GM18907 (cell line): ENCODE results near the gene NXPE2.
"Not testable (repeated sequence)": the region's sequence is repeated elsewhere in the genome, so short reads cannot be mapped to it uniquely, and the experiment has no call there.

Experiments
- ATAC-seq: cut with Tn5 transposase; IDR thresholded peaks from one replicate; pipeline ENCODE4 v1.9.1; 2021; ENCODE audit warnings: mild to moderate bottlenecking, moderate library complexity; ENCODE audit not compliant: unreplicated experiment

Gene NXPE2

DNA sequence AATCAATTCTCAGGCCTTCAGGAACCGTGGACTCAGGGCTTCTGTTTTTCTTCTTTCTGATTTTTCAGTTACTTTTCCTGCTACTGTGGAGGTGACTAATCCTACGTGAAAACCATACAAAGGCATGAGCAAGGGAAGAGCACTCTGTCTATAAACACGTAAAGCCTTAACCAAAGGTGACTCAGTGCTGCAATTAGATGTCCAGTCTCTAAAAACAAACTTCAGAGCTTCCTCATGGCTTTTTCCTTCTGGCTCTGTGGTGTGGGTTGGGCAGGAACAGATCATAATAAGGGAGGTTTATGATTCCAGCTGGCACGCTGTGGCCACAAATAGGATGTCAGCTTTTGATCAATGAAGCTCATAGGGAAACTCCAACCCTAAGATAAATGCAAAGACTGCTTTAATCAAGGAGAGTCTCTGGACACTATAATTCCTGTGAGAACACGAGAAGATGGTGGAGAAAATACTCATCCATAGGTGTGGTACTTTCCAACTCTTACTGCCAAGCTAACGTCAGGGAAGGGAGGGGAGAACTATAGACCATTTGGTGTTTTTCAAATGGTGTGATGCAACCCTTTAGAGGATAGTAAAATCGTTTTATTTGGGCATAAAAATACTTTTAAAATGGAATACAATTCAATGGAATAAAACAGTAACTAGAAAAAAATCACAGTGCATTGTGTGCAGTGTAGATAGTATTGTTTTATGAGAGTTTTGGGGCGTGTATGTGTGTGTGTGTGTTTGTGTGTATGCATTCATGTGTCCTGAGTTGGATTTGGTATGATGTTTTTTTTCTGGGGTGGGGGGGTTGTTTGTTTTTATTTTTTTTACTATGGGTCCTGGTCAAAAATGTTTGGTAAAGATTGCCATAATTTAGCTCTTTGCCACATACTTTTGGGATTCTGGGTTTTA, at the start of gene NXPE2:
Gene NXPE2 (plus strand): TSS at position 403 of the 912 bp plus-strand sequence. CDS start 49 bp downstream, at position 452.
- no peak for ATAC-seq

DNA sequence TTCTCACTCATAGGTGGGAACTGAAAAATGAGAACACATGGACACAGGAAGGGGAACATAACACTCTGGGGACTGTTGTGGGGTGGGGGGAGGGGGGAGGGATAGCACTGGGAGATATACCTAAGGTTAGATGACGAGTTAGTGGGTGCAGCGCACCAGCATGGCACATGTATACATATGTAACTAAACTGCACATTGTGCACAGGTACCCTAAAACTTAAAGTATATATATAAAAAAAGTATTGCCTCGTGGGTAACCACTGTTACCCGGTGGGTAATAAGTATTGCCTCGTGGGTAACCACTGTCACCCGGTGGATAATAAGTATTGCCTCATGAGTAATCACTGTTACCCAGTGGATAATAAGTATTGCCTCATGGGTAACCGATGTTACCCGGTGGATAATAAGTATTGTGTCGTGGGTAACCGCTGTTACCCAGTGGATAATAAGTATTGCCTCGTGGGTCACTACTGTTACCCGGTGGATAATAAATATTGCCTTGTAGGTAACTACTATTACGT, 46.8 kb upstream of the NXPE2 start:
- ATAC-seq = not testable (repeated sequence)

DNA sequence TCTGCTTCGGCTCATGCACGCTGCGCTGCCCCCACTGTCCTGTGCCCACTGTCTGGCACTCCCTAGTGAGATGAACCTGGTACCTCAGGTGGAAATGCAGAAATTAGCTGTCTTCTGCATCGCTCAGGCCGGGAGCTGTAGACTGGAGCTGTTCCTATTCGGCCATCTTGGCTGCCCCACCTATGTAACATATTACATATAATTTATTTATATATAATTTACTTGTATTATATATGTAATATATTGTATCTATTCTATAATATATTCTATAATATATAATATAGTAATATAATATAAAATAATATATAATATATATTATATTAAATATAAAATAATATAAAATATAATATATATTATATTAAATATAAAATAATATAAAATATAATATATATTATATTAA, 38.9 kb upstream of the NXPE2 start:
- ATAC-seq = not testable (repeated sequence)

DNA sequence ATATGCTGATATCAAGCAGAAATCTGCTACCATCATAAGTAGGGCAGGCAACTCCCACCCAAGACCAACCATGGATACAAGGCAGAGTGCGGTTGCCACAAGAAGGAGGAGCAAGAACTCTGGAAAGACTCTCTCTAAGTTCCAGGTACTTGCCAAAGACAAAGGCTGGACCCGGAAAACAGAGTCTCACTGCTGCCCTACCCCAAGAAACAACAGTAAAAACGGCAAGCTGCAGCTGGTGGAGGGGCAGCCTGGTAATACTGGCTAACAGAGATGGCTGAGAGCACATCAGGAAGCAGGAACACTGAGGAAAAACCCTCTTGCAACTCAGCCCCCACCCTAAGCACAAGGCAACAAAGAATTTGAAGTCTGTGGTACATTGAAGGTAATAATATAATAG, 27.7 kb upstream of the NXPE2 start:
- ATAC-seq = no peak

DNA sequence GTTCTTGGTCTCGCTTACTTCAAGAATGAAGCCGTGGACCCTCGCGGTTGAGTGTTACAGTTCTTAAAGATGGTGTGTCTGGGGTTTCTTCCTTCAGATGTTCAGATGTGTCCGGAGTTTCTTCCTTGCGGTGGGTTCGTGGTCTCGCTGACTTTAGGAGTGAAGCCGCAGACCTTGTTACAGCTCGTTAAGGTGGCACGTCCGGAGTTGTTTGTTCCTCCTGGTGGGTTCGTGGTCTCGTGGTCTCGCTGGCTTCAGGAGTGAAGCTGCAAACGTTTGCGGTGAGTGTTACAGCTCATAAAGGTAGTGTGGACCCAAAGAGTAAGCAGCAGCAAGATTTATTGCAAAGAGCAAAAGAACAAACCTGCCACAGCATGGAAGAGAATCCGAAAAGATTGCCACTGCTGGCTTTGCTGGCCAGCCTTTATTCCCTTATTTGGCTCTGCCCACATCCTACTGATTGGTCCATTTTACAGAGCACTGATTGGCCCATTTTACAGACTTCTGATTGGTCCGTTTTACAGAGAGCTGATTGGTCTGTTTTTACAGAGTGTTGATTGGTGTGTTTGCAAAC, 27.1 kb upstream of the NXPE2 start:
- no peak for ATAC-seq

DNA sequence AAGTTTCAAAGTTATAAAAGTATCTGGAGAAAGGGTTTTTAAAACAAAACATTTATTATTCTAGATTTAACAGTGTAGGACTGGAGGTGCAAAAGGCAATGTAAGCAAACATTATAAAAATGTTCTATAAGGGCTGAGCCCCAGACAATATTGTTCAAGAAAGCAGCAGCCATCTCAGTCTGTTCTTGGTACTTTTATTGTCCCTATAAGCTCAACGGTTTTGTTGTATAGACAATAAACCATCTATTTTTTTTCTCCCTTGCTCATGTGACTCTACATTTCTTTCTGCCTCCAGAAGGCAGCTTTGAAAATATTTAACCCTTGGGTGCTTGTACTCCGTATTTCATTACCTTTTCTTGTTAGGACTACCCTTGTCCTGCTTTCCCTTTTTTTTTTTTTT, 25.2 kb upstream of the NXPE2 start:
- ATAC-seq = no peak

DNA sequence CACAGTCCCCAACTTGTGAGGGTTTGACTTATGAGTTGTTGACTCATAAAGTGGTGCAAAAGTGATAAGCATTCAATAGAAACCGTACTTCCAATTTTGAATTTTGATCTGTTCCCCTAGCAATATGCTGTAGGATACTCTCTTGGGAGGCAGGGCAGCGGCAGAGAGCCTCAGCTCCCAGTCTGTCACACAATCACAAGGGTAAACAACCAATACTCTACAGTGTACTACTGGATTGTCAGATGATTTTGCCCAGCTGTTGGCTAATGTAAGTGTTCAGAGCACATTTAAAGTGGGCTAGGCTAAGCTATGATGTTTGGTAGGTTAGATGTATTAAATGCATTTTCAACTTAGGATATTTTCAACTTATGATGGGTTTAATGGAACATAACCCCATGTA, 13.7 kb upstream of the NXPE2 start:
- no peak for ATAC-seq

DNA sequence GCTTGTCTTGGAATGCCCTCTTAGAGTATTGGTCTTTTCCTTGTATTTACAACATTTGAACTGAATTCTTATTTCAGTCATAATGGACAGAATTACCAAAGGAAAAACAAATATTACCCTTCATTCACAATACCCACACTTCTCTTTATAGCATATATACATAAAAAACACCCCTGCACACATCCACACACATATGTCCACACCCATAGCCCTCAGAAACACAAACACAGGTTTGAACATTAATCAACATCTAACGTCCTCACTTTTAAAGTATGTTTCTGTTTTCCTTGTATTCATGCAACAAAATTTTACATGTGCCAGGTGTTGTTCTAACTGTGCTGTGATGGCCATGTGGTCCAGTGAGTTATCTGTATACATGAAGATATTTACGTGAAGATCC, 11.6 kb upstream of the NXPE2 start:
- no peak for ATAC-seq

DNA sequence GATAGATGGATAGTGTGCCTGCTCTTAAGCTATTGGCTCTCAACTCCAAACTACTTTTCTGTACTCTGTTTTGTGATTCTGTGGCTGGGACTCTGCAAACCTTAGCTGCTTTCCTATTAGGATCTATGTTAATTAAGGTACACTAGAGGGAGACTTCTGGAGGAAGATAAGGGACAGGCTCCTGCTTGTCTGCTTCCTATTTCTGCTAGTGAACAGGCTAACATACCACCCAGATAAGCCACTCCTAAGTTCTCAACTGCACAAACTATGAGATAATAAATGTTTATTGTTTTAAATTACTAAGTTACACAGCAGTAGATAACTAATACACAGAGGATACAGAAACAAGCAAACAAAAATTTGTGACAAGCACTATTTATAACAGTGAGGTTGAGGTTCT, 10.2 kb upstream of the NXPE2 start:
- no peak for ATAC-seq

DNA sequence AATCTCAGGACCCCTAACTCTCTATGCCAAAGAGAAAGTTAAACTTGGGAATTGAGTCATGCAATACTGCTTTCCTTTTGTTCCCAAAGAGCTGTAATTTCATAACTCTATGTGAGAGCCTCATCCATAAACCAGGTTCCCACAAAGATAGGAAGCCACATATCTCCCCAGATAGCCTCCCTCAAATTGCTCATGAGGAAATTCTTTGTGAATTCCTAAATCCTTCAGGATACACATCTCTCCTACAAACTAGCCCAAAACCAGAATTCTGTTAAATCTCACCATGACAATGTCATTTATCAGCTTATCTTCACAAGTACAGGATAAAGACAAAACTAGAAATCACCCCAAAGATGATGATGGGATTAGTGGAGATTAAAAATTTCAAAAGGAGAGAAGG, 4.7 kb upstream of the NXPE2 start:
- ATAC-seq = no peak

DNA sequence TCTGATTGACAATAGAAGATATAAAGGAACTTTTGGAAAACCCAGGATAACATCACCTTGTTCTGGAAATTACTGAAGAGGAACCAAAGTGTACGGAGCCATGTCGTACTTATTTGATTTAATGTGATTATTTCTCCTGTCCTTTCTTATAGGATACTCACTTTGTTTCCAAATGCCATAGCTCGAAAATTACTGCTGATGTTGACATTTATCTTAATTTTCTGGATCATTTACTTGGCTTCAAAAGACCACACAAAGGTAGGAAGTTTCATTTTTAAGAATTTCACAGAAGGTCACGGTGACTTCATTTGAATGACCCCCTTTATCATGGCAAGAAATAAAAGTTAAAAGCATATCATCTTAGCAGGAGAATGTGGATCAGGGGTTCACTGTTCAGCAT, 1.2 kb downstream of the NXPE2 start:
- no peak for ATAC-seq

DNA sequence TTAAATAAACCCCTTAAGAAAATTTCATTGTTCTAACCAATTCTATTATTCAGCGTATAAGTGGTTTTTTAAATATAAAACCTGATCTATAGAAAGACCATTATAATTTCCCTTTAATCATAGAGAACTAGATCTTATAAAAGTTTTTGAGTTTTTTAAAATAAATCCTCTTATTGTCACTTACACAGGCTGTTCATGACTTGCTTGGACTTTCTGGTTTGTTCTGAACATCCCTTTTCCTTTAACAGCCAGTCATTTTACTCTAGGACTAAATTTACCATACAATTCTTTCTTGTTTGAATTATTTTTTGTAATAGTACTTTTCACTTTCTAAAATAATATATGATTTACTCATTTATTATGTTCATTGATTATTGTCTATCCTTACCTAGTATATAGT, 4.7 kb downstream of the NXPE2 start:
- no peak for ATAC-seq

DNA sequence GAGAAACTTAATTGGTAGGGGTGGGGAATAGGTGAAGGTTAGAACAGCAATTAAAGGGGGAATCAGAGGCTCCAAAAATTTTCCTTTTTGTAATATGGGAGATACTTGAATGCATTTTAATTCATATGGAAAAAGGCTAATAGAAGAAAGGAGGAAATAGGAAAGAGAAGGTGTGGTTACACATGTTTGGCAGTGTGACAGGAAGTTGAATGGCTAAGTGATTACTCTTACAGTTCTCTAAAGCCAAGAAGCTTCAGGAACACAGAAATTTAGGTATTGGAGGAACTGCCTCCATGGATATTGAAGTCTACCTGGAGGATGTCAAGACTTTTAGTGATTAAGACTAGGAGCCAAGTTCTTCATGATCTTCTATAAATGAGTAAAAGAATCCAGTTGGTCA, 6.3 kb downstream of the NXPE2 start:
- no peak for ATAC-seq

DNA sequence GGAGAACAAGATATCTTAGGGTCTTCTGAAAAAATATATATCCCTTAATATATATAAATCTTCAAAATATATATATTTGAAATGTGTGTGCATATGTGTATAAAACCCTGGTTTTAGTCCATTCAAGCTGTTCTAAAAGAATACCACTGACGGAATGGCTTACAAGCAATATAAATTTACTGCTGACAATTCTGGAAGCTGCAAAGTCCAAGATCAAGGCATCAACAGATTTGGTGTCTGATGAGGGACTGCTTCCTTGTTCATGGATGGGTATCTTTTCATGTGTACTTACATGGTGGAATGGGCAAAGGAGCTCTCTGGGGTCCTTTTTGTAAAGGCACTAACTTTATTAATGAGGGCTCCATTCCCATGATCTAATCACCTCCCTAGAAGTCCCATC, 6.8 kb downstream of the NXPE2 start:
- no peak for ATAC-seq

DNA sequence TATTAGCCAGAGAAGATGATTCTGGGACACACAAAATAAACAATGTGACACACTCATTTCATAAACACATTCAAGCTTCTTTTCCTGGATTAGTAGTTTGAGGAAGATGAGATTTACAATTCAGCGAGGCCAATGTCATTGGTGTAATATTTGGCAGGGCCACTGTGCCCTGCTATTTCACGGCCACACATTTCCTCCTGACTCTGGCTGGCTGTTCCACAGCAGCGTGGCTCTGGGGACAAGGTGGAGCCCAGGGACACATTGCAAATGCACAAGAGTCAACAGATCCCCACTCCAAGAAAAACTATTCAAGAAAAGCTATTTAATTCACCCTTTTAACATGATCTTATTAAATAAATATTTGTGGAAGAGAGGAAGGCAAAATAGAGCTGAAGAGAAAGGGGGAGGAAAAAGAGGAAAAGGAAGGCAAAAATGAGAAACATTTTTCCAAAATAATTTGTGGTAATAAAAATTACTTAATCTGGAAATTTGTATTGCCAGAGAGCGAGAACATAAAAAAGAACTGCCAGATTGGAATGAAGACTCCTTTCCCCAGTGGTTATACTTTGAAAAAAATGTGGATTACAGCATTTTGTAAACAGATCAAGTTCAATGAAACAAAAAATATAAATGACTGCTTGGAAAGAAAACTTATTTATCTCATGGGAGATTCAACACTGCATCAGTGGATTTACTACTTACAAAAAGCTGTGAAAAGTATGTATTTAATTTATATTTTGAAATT, 27.1 kb downstream of the NXPE2 start:
- ATAC-seq = no peak

DNA sequence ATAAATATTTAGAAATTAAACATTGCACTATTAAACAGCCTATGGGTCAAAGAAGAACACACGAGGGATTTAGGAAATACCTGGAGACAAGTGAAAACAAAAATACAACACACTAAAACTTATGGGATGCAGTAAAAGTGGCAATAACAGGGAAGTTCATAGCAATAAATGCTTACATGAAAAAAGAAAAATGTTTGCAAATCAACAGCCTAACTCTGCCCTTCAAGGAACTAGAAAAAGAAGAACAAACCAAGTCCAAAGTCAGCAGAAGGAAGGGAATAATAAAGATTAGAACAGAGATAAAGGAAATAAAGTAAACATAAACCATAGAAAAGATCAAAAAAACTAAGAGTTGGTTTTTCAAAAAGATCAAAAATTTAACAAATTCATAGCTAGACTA, 31.6 kb downstream of the NXPE2 start:
- no peak for ATAC-seq

DNA sequence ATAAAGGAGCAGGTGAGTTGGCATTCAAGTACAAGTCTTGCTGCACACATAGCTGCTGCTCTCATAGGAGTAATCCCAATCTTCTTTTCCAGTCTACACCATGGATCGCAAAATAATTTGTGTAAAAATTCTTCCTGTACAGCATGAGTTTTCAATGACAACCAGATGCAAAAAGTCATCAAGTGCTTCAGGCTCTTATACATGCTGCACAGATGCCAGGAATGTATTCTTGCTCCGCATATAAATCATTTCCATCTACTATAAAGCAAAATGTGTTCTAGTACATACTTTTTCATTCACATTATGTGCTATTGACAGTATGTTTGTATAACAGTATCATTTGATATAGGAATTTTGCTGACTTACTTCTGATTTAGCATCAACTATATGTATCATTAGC, 35.4 kb downstream of the NXPE2 start:
- ATAC-seq = no peak

DNA sequence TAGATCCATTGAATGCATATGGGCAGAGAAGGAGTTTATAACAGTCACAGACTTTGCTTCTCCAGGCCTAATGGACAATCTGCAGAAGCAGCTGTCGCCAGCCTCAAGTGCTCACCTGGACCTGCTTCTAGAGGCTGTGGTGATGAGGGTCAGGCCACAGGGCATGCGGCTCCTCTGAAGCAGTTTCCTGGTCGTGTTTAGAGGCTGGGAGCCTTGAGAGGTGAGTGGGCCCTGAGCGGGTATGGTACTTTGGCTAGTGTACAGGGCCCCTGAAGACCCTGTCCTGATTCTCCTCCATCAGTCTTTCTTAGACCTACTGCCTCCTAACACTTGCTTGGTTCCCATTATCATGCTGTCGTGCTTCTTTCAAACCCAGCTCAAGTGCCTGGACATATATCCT, 41.2 kb downstream of the NXPE2 start:
- no peak for ATAC-seq

DNA sequence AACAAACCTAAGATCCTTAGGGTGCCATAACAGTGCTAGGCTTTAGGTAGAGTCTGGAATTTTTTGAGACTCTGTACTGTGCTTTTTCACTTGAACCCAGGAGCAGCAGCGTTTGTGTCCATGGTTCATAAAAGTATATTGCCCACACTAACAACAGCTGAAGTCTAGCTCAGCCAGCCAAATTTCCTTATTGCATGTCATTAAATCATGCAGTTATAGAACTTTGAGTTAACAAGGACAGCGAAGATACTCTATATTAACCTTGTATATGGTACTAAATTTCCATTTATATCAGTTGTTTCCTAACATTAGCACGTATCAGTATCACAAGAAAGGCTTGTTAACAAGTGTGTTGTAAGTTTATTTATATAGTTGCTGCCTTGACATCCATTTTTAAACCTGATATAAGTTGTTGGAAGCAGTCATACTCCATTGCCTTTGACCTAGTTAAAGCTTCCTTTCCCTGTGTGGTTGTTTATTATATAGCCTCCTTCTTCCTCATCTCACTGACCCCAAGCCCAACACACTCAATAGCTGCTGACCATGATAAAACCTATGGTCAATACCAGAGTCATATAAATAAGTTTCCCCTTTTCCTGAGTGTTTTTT, 46.7 kb downstream of the NXPE2 start:
- ATAC-seq = no peak

DNA sequence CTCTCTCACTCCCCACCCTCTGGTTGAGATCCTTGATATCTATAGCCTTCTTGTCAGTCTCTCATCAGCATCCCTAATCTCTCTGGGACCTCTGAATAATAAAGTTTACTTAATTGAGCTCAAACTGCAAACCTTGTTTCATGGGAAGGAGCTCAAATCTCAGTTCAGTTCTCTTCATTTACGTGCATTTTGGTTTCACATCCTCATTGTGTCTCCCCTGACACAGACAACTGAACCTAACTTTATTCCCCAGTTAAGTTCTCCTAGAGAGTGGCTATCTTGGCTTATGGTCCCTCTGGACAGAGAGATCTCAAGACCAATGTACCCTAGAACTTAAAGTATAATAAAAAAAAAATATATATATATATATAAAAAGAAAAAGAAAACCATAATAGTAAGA, 47.3 kb downstream of the NXPE2 start:
- no peak for ATAC-seq

DNA sequence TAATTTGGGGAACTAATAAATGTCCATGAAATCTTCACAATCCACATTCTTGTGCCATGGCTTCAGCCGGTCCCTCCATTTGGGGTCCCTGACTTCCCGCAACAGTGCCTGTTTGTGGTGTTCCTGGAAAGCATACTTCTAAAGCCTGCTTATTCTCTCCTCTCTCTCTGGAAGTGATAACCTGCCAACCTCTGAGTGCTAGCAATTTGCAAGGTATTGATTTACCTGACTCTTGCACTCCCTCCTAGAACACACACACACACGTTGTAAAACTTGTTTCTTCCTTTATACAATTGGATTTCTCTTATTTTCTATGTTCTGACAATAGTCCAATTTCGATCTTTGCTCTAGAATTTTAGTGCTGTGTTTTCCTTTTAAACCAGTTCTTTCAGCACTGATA, 58.5 kb downstream of the NXPE2 start:
- no peak for ATAC-seq
